ENCODE results near the gene USHBP1. TPM values are rescaled to one million over a fixed set of nuclear protein-coding genes. Genes with fewer than 3 reads are reported as not detected.

Gene USHBP1
- total RNA-seq, 2 donors from 2014 or later: 3.5 to 8.4 TPM

- H3K27me3 ChIP-seq (replicated peaks; ENCODE audit: insufficient read depth): no peaks in the 10 kb centered on the region
- no peak for DNase-seq (ENCODE audit: low spot score)
- intact Hi-C loops (cut with DNase I): no loop called here
- H3K27ac ChIP-seq: peak overlapping the region; percentile 52 to 69
- 7% methylated on average over 15 of the region's 23 CpGs for WGBS
- H3K9me3 ChIP-seq: no peaks in the 10 kb centered on the region
- peak overlapping the region; percentile 77 to 88 for H3K4me3 ChIP-seq
- TF ChIP-seq POLR2AphosphoS5 (IDR thresholded peaks at IDR 0.05) (no peak), CTCF (IDR thresholded peaks at IDR 0.05) (no peak), POLR2A (IDR thresholded peaks at IDR 0.05) (no peak)
- no peaks in the 10 kb centered on the region for H3K36me3 ChIP-seq
- H3K4me1 ChIP-seq (replicated peaks): peaks cover 11% of the 10 kb centered on the region
Observed at GRCh38 chr19:17309965-17310461, 45.5 kb upstream of the USHBP1 start.

GRCh38 chr19:17309198-17309964 is 44.8 kb upstream of the USHBP1 start, which contains the start of gene DDA1:
DDA1 (plus strand) TSS chr19:17309563; CDS start chr19:17309655, 92 bp downstream.
- WGBS: under 1% methylated on average over 46 of the region's 46 CpGs
- Histone ChIP-seq H3K27me3 (replicated peaks; ENCODE audit: insufficient read depth) (no peaks in the 10 kb centered on the region), H3K36me3 (no peaks in the 10 kb centered on the region), H3K4me1 (replicated peaks) (peaks cover 11% of the 10 kb centered on the region), H3K9me3 (no peaks in the 10 kb centered on the region), H3K4me3 (peak within 1 kb of the TSS; percentile 77 to 88), H3K27ac (peak within 1 kb of the TSS; percentile 52 to 69)
- DNase-seq (ENCODE audit: low spot score): peak; percentile 100
- intact Hi-C loops (cut with DNase I): no loop called here
- peak; percentile 71 for TF ChIP-seq POLR2A (IDR thresholded peaks at IDR 0.05)
- TF ChIP-seq POLR2AphosphoS5 (IDR thresholded peaks at IDR 0.05): peak; percentile 99
- TF ChIP-seq CTCF (IDR thresholded peaks at IDR 0.05): peak in 1 of 4 experiments; percentile 32

GRCh38 chr19:17307876-17308377 is 43.4 kb upstream of the USHBP1 start:
- Histone ChIP-seq H3K36me3 (no peaks in the 10 kb centered on the region), H3K4me3 (no peak overlapping the region), H3K27me3 (replicated peaks; ENCODE audit: insufficient read depth) (no peaks in the 10 kb centered on the region), H3K9me3 (no peaks in the 10 kb centered on the region), H3K27ac (no peak overlapping the region), H3K4me1 (replicated peaks) (peaks cover 13% of the 10 kb centered on the region)
- WGBS: 83% methylated on average over 8 of the region's 8 CpGs
- DNase-seq (ENCODE audit: low spot score): no peak
- intact Hi-C loops (cut with DNase I): no loop called here
- TF ChIP-seq CTCF (IDR thresholded peaks at IDR 0.05): no peak
- TF ChIP-seq POLR2A (IDR thresholded peaks at IDR 0.05): no peak
- no peak for TF ChIP-seq POLR2AphosphoS5 (IDR thresholded peaks at IDR 0.05)

GRCh38 chr19:17306285-17306714 is 41.8 kb upstream of the USHBP1 start:
- H3K4me1 ChIP-seq (replicated peaks): peaks cover 13% of the 10 kb centered on the region
- peak overlapping the region; percentile 87 for H3K27ac ChIP-seq
- no peaks in the 10 kb centered on the region for H3K9me3 ChIP-seq
- no peak for TF ChIP-seq POLR2A (IDR thresholded peaks at IDR 0.05)
- H3K36me3 ChIP-seq: no peaks in the 10 kb centered on the region
- peak overlapping the region; percentile 51 to 61 for H3K4me3 ChIP-seq
- intact Hi-C loops (cut with DNase I): no loop called here
- H3K27me3 ChIP-seq (replicated peaks; ENCODE audit: insufficient read depth): no peaks in the 10 kb centered on the region
- 5% methylated on average over 27 of the region's 28 CpGs for WGBS
- DNase-seq (ENCODE audit: low spot score): no peak

GRCh38 chr19:17305517-17306284 is 41.2 kb upstream of the USHBP1 start, which contains the start of gene MRPL34:
MRPL34 (plus strand) TSS chr19:17305872; CDS start chr19:17305893, 21 bp downstream.
- intact Hi-C loops (cut with DNase I): no loop called here
- TF ChIP-seq POLR2A (IDR thresholded peaks at IDR 0.05) (peak; percentile 73), POLR2AphosphoS5 (IDR thresholded peaks at IDR 0.05) (peak; percentile 99), CTCF (IDR thresholded peaks at IDR 0.05) (peak; percentile 59 to 97 (median 84))
- peak within 1 kb of the TSS; percentile 87 for H3K27ac ChIP-seq
- WGBS: under 1% methylated on average over 50 of the region's 55 CpGs
- H3K4me3 ChIP-seq: peak within 1 kb of the TSS; percentile 51 to 61
- peaks cover 13% of the 10 kb centered on the region for H3K4me1 ChIP-seq (replicated peaks)
- H3K36me3 ChIP-seq: no peaks in the 10 kb centered on the region
- H3K9me3 ChIP-seq: no peaks in the 10 kb centered on the region
- peak; percentile 98 for DNase-seq (ENCODE audit: low spot score)
- H3K27me3 ChIP-seq (replicated peaks; ENCODE audit: insufficient read depth): no peaks in the 10 kb centered on the region

Measured in prostate gland (tissue), 2 donors.